DOHH2 (cell line): ENCODE results near the gene MUC13.
"Not testable (repeated sequence)": the region's sequence is repeated elsewhere in the genome, so short reads cannot be mapped to it uniquely, and the experiment has no call there.

ENCODE experiments used
- H3F3A ChIP-seq: fragments of 200-600 bp; sonication (generic), shearing (Covaris generic); 2 replicates; pipeline ENCODE4 v1.6.0; 2016; ENCODE audit warnings: antibody characterized with exemption, mild to moderate bottlenecking; ENCODE audit not compliant: control insufficient read depth, insufficient read depth
- H3K27ac ChIP-seq: fragments of 200-600 bp; sonication (generic); 2 replicates; pipeline ENCODE4 v1.5.1; 2014; ENCODE audit warnings: low read depth, mild to moderate bottlenecking, low read length, moderate library complexity
- H3K27me3 ChIP-seq: fragments of 200-600 bp; sonication (generic); 2 replicates; pipeline ENCODE4 v1.6.1; 2014; ENCODE audit warnings: mild to moderate bottlenecking, low read length, mixed read lengths; ENCODE audit not compliant: control insufficient read depth
- H3K36me3 ChIP-seq: fragments of 200-600 bp; sonication (generic); 2 replicates; pipeline ENCODE4 v1.6.1; 2014; ENCODE audit warnings: mild to moderate bottlenecking, low read length, moderate library complexity, mixed read lengths; ENCODE audit not compliant: control insufficient read depth
- H3K4me1 ChIP-seq: fragments of 200-600 bp; sonication (generic); 2 replicates; pipeline ENCODE4 v1.6.1; 2014; ENCODE audit warnings: mild to moderate bottlenecking, low read length, mixed read lengths; ENCODE audit not compliant: control insufficient read depth
- H3K4me2 ChIP-seq: fragments of 200-600 bp; sonication (generic); 2 replicates; pipeline ENCODE4 v1.6.0; 2014; ENCODE audit warnings: mild to moderate bottlenecking, low read length, moderate library complexity
- H3K4me3 ChIP-seq: fragments of 200-600 bp; sonication (generic); 2 replicates; pipeline ENCODE4 v1.5.1; 2014; ENCODE audit warnings: mild to moderate bottlenecking, low read length, mixed read lengths
- H3K79me2 ChIP-seq: fragments of 200-600 bp; sonication (generic); 2 replicates; pipeline ENCODE4 v1.6.1; 2014; ENCODE audit warnings: mild to moderate bottlenecking, low read length, mixed read lengths; ENCODE audit not compliant: control insufficient read depth
- H3K9me2 ChIP-seq: fragments of 200-600 bp; sonication (generic); replicated peaks from 2 replicates; pipeline ENCODE4 v1.6.1; 2014; ENCODE audit warnings: mild to moderate bottlenecking, low read length, mixed read lengths; ENCODE audit not compliant: control insufficient read depth
- H3K9me3 ChIP-seq: fragments of 200-600 bp; sonication (generic); 2 replicates; pipeline ENCODE4 v1.6.1; 2014; ENCODE audit warnings: antibody characterized with exemption, low read length, mixed read lengths; ENCODE audit not compliant: control insufficient read depth, insufficient read depth
- H4K20me1 ChIP-seq: fragments of 200-600 bp; sonication (generic); 2 replicates; pipeline ENCODE4 v1.6.0; 2014; ENCODE audit warnings: low read depth, mild to moderate bottlenecking, antibody characterized with exemption, low read length, moderate library complexity; ENCODE audit not compliant: control insufficient read depth, insufficient read depth
- EZH2phosphoT487 ChIP-seq: fragments of 200-600 bp; sonication (generic); IDR thresholded peaks from 2 replicates; pipeline ENCODE4 v1.6.1; 2017; ENCODE audit warnings: borderline replicate concordance, mild to moderate bottlenecking, antibody characterized with exemption, low read length, moderate library complexity, mixed read lengths
- TF ChIP-seq, protein P1 (sequence below): fragments of 200-600 bp; sonication (generic); IDR thresholded peaks from one replicate; pipeline ENCODE4 v1.5.1; 2014; ENCODE audit warnings: antibody characterized with exemption, mild to moderate bottlenecking, low read depth, low read length; ENCODE audit not compliant: poor library complexity, severe bottlenecking

Gene MUC13

DNA sequence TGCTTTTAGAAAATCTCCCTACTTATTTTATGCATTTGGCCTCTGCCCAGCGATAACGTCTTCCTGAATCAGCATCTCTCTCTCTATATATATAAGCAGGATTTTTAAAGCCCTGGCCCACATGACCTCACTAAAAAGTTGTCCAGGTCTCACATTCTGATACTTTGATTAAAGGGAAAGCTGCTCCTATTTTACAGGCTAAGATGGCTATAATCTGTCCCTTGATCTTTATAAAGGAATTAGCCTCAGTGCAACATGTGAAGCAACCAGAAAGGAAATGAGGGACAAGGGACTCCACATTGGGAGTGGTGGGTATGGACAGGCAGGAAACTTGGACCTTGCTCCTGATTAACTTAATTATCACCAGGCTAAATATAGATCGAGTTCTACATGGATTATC, 25.6 kb upstream of the MUC13 start:
- no peaks in the 10 kb centered on the region for H4K20me1 ChIP-seq
- H3K4me2 ChIP-seq: no peak overlapping the region
- no peak overlapping the region for H3K27ac ChIP-seq

DNA sequence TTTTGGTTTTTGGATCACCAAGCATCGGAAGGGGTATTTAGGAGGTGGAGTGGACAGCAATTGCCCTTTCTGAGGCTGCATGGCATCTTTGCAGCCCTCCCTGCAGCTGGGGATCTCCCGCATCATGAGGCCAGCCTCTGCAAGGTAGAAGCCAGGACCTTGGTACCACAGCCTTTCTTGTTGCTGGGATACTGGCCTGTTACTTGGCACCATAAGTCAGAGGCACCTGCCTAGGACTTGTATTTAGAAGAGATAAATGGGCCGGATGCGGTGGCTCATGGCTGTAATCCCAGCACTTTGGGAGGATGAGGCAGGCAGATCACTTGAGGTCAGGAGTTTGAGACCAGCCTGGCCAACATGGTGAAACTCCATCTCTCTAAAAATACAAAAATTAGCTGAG, 23.4 kb upstream of the MUC13 start:
- not testable (repeated sequence) for H3K9me2 ChIP-seq, H3K4me2 ChIP-seq, H3K4me3 ChIP-seq, H3K79me2 ChIP-seq, H3F3A ChIP-seq, H3K4me1 ChIP-seq, H3K9me3 ChIP-seq, H3K36me3 ChIP-seq, H3K27me3 ChIP-seq, H4K20me1 ChIP-seq, H3K27ac ChIP-seq

More for the DNA sequence above, 25.6 kb upstream of the MUC13 start:
- H3K4me1 ChIP-seq: no peaks in the 10 kb centered on the region
- H3K36me3 ChIP-seq: no peaks in the 10 kb centered on the region
- no peaks in the 10 kb centered on the region for H3F3A ChIP-seq
- H3K9me2 ChIP-seq: no peaks in the 10 kb centered on the region
- TF ChIP-seq EZH2phosphoT487: no peak
- TF ChIP-seq, protein P1, sequence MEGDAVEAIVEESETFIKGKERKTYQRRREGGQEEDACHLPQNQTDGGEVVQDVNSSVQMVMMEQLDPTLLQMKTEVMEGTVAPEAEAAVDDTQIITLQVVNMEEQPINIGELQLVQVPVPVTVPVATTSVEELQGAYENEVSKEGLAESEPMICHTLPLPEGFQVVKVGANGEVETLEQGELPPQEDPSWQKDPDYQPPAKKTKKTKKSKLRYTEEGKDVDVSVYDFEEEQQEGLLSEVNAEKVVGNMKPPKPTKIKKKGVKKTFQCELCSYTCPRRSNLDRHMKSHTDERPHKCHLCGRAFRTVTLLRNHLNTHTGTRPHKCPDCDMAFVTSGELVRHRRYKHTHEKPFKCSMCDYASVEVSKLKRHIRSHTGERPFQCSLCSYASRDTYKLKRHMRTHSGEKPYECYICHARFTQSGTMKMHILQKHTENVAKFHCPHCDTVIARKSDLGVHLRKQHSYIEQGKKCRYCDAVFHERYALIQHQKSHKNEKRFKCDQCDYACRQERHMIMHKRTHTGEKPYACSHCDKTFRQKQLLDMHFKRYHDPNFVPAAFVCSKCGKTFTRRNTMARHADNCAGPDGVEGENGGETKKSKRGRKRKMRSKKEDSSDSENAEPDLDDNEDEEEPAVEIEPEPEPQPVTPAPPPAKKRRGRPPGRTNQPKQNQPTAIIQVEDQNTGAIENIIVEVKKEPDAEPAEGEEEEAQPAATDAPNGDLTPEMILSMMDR: no peak
- no peaks in the 10 kb centered on the region for H3K9me3 ChIP-seq
- H3K79me2 ChIP-seq: no peaks in the 10 kb centered on the region
- H3K4me3 ChIP-seq: no peak overlapping the region
- H3K27me3 ChIP-seq: peaks cover 3% of the 10 kb centered on the region; the same call in 1 of the 2 replicates

DNA sequence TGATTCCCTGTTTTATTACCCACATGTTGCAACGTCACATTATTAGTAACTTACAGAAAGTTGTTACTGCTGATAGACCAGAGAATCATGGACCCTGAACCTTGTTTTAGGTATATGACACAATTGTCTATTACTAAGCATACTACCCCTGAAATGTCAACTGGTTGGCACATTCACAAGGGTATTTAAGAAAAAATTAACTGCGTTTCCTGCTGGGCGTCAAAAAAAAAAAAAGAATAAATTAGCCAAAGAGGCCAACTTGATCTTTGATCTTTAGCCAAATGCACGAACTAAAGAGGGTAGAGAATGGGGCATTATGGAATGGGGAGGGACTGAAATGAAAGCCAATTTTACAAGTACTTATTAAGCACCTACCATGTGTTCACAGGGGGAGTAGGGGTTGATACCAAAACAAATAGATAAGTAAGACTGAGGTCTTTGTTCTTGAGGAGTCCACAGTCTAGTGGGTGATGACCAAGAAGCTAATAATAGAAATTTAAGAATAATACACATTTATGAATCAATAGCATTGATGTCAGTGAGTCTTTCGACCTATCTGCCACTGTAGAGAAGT, 17.8 kb upstream of the MUC13 start:
- no peaks in the 10 kb centered on the region for H3K4me1 ChIP-seq
- no peaks in the 10 kb centered on the region for H3K27me3 ChIP-seq
- H3K27ac ChIP-seq: no peak overlapping the region
- H3K9me2 ChIP-seq: no peaks in the 10 kb centered on the region
- no peaks in the 10 kb centered on the region for H3K79me2 ChIP-seq
- H3K4me3 ChIP-seq: no peak overlapping the region
- no peak for TF ChIP-seq EZH2phosphoT487
- TF ChIP-seq, protein P1: no peak
- no peaks in the 10 kb centered on the region for H3F3A ChIP-seq
- no peak overlapping the region for H3K4me2 ChIP-seq
- H3K9me3 ChIP-seq: no peaks in the 10 kb centered on the region
- H4K20me1 ChIP-seq: no peaks in the 10 kb centered on the region
- no peaks in the 10 kb centered on the region for H3K36me3 ChIP-seq

DNA sequence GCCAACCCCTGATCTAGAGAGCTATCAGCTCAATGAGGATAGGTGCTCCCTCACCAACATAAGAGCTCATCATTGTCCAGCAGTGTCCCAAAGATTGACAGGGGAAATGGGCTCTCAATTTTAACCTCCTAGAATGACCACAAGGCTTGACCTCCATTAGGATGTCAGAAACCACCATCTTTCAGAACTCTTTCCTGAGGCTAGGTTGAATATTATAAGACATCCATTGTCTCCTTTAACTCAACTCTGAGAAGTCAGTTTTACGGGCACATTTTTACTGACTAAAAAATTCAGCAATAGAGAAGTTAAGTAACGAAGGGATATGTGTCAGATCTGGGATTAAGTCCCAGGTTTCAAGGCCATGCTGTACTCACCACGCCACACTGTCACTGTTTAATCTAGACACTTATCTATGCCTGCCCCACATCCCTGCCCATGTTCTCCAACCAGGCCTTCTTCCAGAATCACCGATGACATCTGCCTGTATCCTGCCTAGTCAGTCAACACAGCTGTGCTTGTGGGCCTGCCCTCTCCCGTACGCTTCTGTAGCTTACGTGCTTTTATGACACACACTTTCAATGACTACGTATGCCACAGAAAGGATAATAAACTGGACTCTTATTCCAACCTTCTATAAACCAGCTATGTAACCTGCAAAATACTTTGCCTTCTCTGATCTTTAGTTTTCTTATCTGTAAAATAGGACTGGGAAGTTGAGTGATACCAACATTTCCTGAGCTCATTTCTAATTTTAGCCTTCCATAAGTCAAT, 17.1 kb upstream of the MUC13 start:
- Histone ChIP-seq H3K9me3 (no peaks in the 10 kb centered on the region), H3K79me2 (no peaks in the 10 kb centered on the region), H3K36me3 (no peaks in the 10 kb centered on the region), H3K4me3 (no peak overlapping the region), H3K4me2 (no peak overlapping the region), H4K20me1 (no peaks in the 10 kb centered on the region), H3K9me2 (no peaks in the 10 kb centered on the region), H3K4me1 (no peaks in the 10 kb centered on the region), H3F3A (no peaks in the 10 kb centered on the region), H3K27ac (no peak overlapping the region), H3K27me3 (no peaks in the 10 kb centered on the region)
- no peak for TF ChIP-seq EZH2phosphoT487
- TF ChIP-seq, protein P1: no peak
